Hepatocyte (in vitro differentiated cells): Measurements from ENCODE around the gene NHERF1.

ENCODE experiments used
- CTCF ChIP-seq: fragments of 200-600 bp; sonication (generic); IDR thresholded peaks from 2 replicates; pipeline ENCODE4 v1.5.1; 2016; ENCODE audit warnings: antibody characterized with exemption, mild to moderate bottlenecking; ENCODE audit not compliant: poor library complexity
- EZH2 ChIP-seq: fragments of 200-600 bp; sonication (generic); IDR thresholded peaks from 2 replicates; pipeline ENCODE4 v1.6.1; 2016; ENCODE audit warnings: antibody characterized with exemption, mild to moderate bottlenecking, borderline replicate concordance

DNA sequence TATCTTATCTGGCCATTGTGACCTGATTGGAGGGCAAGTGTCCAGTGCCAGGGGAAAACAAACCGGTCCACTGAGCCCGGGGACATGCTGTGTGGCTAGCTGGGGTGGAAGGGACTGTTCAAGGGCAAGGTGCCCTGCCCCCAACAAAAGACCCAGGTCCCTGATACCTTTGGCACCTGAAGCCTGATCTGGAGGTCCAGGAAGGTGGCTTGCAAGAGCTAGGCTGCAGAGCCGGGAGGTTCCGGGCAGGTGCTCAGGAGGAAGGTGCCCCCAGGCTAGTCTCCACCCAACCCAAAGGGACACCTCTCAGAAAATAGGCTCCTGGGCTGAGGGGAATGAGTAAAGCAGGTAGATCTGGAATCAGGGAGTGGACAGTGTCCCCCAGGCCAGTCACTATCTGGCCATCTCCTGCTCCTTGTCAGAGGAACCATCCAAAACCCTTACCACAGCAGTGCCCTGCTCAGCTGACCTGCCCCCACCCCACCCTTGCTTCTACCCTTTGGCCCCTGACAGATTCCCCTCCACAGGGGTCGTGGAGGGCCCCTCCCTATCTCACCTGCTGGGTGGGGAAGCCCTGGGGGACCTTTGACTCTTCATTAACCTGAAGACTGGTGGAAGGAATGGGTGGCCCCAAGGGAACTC is 21.5 kb downstream of the NHERF1 start:
- TF ChIP-seq CTCF (no peak), EZH2 (no peak)
